Measurements from ENCODE around the gene FLT3LG.

FLT3LG gene, protein sequence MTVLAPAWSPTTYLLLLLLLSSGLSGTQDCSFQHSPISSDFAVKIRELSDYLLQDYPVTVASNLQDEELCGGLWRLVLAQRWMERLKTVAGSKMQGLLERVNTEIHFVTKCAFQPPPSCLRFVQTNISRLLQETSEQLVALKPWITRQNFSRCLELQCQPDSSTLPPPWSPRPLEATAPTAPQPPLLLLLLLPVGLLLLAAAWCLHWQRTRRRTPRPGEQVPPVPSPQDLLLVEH

DNA sequence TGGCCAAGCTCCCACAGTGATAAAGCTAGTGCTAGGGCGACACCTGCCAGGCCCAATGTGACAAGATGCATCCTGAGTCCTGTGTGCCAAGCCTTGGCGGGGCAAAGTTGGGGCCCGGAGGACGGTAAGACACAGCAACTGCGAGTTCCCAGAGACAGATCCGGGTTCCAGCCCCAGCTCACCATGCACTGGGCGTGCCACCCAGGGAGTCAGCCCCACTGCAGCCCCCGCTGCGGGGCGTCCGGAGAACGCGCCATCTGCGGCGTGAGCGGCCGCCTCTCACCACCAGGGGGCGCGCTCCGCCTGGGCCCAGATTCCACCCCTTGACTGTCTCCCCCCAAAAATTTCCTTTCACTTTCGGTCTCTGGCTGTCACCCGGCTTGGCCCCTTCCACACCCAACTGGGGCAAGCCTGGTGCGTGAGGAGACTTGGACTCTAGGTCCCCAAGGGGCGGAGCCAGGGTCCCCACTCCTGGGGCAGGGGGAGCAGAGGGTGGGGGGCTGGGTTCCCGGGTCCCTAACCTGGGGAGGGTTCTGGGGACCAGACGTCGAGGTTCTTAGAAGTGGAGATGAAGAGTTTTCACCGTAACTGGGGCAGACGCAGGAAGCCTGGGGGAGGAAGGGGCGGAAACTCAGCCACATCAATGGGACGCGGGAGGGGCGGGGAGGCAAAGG, at the start of gene FLT3LG:
Gene FLT3LG (plus strand): TSS at position 348 of the 674 bp plus-strand sequence. CDS start 425 bp downstream, outside the sequence.
- no peak for FAIRE-seq

DNA sequence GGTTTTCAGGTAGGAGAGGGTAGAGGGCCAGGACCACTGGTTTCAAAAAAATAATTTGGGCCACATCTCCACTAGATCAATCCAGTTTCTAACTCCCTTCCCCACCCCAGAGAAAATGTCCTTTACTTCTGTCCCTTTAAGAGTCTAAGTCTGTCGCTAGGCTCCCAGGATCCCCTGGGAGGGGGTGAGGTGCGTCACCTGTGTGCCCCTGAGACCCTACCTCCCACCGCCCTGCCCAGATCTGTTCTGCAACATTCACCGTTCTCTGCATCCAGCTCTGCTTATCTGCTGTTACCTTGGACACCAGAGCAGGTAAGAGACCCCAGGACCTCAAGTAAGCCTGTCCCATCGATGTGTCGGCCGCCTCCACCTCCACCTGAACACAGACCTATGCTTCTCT, 48.8 kb upstream of the FLT3LG start, which contains the start of gene GFY:
Gene GFY (plus strand): TSS at position 211 of the 400 bp plus-strand sequence. CDS start 1,043 bp downstream, outside the sequence.
- FAIRE-seq, result no peak

DNA sequence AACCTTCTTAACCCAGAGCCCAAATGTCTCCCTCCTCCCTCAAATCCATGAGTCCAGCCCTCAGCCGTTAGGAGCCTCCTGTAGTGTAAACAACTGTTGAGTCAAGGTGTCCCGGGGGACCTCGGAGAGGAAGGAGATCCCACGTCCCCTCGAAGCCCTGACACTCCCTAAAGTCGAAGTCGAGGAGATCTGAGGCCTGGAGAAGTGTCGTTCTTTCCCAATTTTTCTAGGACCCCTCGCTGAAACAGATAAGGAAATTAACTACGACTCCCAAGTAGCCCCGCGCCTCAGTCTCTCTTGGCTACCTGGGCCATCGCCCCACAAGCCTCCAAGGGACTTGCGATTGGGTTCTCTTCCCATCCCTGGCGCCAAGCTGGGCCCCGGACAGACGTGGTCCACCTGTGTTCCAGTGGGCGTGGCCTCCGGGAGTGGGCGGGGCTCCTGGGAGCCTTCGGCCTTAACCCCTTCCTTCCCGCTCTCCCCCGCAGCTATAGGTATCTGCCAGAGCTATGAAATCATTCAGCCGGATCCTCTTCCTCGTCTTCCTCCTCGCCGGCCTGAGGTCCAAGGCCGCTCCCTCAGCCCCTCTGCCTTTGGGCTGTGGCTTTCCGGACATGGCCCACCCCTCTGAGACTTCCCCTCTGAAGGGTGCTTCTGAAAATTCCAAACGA, 48.0 kb upstream of the FLT3LG start:
- no peak for FAIRE-seq

DNA sequence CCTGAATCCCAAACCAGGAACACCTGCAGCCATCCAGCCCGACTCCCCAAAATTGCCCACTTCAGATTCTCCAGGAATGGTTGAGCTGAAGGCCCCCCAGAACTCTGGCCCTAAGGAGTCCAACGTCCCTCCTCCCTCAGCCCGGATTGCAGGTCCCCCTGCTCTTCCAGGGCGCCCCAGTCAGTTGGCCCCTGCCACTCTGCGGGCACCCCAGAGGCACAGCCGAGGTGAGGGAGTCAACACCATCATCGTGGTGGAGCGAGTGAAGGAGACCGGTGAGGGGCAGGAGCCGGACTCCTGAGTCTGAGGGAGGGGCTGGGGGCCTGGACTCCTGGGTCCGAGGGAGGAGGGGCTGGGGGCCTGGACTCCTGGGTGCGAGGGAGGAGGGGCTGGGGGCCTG, 46.7 kb upstream of the FLT3LG start:
- FAIRE-seq, result no peak

DNA sequence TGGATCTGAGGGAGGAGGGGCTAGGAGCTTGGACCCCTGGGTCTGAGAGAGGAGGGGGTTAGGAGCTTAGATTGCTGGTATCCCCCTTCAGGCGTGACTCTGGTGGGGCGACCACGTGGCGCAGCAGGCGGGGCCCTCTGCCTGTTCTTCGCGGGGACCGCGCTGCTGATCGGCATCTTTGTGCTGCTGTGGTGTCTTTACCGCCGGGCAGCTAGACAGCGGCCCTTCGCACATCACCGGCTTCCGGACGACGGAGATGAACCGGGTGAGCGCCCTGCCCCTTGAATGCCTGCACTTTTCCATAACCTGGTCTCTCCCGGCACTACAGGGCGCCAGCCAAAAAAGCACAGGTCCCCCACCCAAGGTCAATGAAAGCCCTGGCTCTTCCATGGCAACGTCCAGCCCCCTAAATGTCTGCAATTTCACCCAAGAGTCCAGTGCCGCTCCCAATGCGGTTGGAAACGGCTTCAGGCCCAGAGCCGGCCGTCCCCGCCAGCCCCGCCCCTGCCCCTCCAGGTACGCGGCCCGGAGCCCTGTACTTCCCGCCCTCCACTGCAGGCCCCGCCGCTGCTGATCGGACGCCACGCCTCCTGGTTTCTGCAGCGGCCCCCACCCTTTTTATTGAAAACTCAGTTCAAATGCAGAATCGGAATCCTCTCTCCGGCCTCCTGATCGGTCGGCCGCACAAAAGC, 46.0 kb upstream of the FLT3LG start:
- FAIRE-seq, result no peak

DNA sequence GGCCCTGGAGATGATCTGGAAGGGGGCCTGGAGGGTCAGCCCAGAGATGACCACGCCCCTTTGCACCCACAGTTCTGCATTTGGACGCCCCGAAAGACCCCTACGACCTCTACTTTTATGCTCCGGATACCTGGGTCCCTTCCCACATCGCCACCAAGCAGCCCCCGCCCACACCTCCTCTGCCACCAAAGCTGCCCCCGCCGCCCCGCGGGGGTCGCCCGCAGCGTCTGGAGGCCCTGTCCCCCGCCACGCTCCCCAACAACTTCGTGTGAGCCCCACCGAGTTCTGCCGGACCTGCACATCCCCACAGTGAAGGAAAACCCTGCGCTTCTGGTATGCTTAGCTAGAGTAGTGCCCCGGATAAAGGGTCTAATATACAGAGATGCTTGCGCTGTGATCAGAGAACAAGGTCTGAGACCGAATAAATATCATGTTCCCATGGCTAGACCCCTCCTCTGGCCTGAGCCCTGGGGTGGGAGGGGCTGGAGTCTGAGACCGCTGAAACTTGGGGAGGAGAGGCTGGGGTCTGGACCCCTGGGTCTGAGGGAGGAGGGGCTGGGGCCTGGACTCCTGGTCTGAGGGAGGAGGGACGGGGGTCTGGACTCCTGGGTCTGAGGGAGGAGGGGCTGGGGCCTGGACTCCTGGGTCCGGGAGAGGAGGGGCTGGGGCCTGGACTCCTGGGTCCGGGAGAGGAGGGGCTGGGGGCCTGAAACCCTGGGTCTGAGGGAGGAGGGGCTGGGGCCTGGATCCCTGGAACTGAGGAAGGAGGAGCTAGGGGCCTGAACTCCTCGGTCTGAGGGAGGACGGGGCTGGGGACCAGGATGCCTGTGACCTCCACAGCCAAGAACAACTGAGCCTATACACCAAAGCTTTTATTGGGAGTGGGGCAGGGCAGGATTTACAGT, 45.2 kb upstream of the FLT3LG start:
- no peak for FAIRE-seq

DNA sequence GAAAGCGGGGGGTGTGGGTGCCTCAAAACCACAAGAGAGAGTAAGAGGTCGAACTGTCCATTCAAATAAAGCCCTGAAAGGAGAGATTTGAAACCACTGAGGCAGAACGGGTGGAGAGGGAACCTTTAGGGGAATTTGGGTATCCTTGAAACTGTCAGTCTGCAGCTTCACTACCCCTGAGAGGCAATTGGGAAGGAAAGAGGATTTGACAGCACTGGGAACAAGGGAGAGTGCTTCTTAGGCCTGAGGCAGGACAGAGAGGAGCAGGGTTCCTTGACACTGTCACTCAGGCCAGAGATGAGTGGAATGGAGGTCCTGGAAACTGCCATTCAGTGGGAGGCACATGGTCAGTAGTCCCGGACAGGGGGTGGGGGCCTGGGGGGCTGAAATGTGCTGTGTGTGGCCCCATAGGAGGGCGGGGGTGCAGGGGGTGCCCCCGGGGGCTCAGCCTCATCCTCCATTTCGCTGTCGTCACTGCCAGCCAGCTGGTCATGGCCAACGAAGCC, 43.8 kb upstream of the FLT3LG start:
- no peak for FAIRE-seq

DNA sequence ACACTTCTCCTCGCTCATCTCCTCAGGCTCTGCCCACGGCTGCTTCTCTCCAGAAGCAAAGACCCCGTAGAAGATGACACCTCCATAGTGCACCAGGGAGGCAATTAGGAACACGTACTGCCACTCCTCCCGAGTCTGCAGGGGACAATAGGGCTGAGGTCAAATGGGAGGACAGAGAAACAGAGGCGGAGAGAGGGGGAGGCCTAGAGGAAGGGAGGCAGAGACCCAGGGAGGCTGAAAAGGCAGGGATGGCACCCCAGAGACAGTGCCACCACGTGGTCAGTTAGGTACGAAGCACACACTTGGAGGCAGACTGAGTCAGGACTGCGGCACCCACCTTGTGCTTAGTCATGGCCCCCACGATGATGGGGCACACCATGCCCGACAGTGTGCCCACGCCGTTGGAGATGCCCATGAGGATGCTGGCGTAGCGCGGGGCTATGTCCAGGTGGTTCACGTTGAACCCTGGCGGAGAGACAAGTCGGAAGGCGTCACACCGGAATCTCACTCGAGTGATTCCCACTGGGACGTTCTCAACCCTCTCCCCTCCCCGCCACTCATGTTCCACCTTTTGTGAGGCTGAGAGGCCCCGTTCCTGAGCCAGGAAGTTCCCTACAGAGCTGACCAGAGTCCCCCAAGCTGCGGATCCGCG, 43.2 kb upstream of the FLT3LG start:
- no peak for FAIRE-seq

DNA sequence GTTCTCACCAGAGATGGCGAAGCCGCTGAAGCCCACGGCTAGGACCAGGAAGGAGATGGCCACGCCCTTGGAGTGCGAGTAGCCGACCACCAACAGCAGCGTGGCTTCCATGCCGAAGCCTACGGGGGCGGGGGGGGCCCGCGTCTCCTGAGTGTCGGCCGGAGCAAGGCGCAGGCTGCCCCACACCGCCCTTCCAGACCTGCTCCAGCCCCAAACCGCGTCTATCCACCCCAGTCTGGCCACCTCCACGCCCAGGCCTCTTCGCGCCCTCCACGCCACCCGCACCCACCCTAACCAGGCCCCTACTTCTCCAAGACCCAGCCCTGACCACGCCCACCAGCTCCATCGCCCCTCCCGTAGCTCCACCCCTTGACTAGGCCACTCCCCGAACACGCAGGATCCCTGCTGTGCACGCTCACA, 42.7 kb upstream of the FLT3LG start:
- FAIRE-seq, result no peak

DNA sequence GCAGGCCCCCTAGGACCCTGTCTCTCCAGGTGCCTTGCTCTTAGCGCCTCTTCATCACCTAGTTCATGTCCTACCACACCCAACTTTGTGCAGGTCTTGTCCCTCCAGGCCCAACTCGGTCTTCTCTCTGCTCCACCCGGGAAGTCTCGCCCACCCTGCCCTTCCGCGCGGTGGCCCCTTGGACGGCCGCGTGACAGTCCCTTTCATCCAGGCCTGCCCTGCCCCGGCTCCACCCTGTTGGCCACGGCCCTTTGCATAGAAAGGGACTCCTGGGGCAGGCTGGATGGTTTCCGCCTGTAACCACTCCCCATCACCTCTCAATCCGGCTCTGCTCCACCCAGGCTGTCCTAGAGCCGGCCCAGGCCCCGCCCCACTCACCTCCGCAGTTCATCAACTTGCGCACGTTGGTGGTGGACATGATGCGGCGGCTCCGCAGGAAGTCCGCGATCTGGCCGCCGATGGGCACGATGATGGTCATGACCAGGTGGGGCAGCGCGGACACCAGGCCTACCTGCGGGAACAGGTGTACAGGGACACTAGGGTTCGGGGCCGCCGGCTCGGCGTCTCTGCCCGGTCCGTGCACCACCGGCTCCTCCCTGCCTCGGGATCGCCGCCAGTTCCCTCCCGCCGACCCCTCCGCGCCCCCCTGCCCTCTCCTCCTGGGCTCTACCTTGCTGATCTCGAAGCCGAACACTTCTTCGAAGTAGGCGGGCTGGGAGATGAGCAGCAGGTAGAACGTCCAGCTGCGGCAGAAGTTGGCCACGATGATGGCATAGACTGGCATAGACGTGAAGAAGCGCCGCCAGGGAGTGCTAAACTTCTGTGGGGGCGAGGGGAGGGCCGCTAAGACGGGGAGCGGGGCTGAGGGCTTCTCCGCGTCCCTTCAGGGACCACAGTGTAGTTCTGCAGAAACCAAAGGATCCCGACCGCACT, 41.6 kb upstream of the FLT3LG start:
- FAIRE-seq, result no peak

DNA sequence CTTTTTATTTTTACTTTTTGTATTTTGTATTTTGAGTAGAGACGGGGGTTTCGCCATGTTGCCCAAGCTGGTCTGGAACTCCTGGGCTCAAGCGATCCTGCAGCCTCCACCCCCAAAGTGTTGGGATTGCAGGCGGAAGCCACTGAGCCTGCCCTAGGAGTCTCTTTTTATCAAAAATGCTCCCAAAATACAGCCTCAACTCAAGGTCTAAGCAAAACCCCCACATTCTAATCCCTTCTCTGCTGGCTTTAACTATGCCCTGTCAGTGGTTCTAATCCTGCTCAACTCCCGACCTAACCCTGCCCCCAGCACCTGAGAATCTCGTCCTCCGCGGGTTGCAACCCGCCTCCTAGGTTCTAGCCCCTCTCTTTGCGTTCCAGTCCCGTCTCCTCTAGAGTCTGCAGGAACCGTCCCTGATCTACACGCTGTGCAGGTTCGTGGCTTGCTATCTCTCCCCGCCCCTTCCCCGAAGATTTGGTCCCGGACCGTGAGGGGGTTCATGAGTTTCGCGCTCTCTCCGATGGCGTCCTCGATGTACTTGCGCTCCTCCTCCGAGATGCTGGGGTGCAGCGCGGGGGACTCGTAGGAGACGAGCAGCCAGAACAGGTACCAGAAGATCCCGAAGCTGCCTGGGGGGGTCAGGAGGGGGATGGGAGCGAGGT, 40.6 kb upstream of the FLT3LG start:
- FAIRE-seq, result no peak

DNA sequence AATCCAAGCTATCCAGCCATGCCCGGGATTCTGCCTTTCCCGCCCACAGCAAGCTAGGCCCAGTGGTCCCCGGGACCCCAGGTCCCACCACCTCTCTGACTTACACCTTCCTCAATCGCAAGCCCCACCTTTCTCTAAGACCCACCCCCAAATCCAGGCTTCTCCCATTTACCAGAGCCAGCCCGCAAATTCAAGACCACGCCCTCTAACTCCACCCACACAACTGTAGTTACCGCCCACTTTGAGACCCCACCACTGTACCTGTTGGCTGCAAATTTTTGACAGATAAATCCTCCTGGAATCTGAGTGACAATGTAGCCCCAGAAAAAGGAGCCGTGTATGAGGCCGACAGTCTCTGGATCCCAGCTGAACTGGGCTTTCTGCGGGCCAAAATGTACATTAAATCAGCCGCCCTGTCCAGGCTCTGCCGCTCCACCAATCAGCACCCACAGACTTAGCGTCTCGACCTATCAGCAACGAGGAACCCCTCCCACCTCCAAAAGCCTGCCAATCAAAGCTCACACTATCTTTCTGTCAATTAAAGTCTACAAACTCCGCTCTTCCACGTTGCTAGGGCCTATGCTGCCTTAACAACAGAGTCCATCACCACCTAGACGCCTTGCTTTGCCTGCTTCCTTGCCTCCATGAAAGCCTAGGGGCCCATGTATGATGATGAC, 39.0 kb upstream of the FLT3LG start:
- FAIRE-seq, result no peak

DNA sequence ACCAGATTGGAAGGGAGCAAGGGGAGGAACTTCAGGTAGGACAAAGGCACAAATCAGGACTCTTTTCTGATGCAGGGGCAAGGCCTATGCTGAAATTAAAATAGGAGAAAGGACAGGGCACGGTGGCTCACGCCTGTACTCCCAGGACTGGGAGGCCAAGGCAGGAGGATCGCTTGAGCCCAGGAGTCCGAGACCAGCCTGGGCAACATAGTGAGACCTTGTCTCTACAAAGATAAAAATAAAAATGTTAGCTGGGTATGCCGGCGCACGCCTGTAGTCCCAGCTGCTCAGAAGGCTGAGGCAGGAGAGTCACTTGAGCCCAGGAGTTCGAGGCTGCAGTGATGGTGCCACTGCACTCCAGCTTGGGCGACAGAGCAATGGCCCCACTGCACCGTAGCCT, 38.3 kb upstream of the FLT3LG start:
- no peak for FAIRE-seq

DNA sequence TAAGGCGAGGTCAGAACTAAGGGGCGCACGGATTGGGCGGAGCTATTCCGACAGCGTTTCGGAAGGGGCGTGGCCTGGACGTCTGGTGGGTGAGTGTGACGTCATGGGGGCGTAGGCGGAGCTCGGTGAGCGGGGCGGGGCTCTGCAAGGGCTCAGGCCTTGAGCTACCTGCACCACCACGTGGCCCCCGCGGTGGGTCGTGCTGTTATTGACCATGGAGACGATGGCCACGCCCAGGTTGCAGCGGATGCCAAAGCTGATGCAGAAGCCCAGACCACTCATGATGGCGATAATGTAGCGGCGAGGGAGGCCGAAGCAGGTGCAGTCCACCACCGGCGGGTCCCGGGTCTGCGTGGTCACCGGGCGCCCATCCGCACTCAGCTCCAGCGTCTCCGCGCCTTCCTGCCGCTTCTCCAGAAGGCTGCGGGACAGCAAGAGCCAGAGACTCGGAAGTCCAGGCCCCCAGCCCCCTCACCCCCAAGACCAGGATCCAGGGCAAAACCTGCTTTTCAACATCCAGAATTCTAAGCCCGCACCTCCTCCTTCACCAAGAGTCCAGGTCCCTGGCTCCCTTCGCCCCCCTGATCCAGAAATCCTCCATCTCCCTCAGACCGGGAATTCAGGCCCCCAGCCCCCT, 37.5 kb upstream of the FLT3LG start:
- no peak for FAIRE-seq

DNA sequence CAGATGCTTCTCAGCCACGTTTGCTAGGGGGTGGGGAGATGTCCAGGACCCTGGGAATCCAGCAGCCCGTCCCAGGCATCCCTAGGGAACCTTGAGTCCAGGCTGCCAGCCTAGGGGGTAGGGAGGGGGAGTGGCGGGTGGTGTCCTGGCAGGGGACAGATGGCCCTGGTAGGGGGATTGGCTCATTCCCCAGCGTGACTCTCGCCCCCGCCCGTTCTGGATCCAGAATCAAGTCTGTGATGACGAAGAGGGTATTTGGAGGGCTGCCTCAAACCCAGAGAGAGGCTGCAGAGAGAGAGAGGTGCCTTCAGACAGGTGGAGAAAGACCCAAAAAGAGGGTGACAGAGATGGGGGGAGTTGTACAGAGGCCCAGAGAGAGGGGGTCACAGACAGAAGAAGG, 36.8 kb upstream of the FLT3LG start:
- FAIRE-seq, result no peak

DNA sequence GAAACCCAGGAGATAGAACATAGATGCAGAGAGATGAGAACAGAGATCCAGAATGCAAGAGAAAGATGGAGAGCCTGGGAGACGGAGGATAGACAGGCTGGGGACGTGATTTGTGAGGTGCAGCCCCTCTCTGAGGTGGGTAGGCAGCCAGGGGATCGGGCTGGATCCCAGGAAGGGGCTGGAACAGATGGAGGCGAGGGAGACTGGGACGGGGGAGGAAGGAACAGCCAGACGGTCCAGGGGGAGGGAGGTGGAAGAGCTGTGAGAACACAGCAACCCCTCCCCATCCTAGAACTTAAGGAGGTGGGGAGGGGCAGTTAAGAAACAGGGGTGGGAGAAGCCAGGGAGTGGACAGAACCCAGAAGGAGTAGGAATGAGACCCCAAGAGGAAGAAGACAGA, 35.8 kb upstream of the FLT3LG start:
- no peak for FAIRE-seq

DNA sequence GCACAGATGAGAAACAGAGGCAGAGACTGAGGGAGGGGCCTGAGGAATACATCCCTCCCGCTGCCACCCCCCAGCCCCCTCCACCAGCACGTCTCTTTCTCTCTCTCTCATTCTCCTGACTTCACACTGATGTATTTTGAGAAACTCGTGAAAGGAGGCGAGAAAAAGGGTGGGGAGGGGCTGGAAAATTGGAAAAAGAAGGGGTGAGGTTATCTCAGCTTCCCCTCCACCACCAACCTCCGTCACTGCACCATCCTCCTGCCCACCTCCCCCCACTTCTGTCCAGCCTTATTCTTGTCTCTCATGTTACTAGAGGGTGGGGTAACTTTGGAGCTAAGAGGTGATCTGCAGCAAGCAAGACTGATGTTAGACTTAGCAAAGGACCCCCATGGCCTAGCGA, 34.2 kb upstream of the FLT3LG start:
- FAIRE-seq, result no peak

DNA sequence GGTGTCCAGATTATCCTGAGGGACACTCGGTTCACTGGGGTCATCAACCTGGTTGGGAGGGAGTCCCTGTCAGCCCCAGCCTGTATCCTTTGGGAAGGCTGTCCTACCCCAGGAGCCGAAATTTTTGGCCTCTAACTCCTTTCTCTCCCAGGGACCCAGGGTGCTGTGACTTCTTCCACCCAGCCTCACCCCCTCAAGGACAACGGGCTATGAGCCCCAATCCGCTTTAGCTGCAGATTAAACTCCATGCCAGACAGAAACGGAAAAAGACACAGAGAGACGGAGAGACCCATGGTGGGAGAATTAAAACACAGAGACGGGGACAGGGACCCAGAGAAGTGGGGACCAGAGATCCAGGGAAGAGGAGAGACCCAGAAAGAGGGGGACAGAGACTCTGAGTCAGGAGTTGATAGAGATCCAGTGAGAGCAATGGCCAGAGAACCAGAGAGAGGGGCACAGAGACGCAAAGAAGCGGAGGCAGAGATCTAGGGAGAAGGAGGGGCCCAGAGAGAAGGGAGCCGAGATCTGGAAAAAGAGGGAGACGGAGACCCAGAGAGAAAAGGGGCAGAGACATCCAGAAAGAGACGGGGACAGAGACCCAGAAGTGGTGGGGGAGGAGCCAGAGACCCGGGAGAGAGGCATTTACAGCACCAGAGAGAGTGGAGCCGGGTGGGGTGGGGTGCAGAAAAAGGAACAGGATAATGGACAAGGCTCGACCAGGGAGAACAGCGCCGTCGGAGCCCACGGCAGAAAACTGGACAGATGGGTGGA, 33.4 kb upstream of the FLT3LG start:
- FAIRE-seq, result no peak
